IPS-NIHi7 (cell line): ENCODE measurements around the gene ACTN2.

ENCODE experiments used
- DNase-seq: peaks from one replicate; pipeline ENCODE4 v3.0.0; 2012; ENCODE audit warnings: mixed read lengths; ENCODE audit errors: extremely low spot score

The ACTN2 gene

GRCh38 chr1:236773919-236774318, 87.6 kb downstream of the ACTN2 start:
- DNase-seq = no peak

GRCh38 chr1:236774926-236775325, 88.6 kb downstream of the ACTN2 start:
- peak; percentile 66 for DNase-seq

GRCh38 chr1:236779312-236779711, 93.0 kb downstream of the ACTN2 start:
- DNase-seq = no peak

- DNase-seq = no peak
Observed at GRCh38 chr1:236785477-236785876, 99.2 kb downstream of the ACTN2 start.

- no peak for DNase-seq
Observed at GRCh38 chr1:236786453-236786852, 100.2 kb downstream of the ACTN2 start.

GRCh38 chr1:236794585-236795034, 108.3 kb downstream of the ACTN2 start:
- DNase-seq = no peak

- DNase-seq = peak; percentile 100
Observed at GRCh38 chr1:236795035-236795756, 108.9 kb downstream of the ACTN2 start, which contains the start of gene MTR. MTR (plus strand) TSS chr1:236795292; CDS start chr1:236795704, 412 bp downstream.

GRCh38 chr1:236795757-236796667, 109.7 kb downstream of the ACTN2 start:
- DNase-seq = no peak

GRCh38 chr1:236799001-236799400, 112.7 kb downstream of the ACTN2 start:
- no peak for DNase-seq

GRCh38 chr1:236800002-236800620, 113.8 kb downstream of the ACTN2 start:
- no peak for DNase-seq

GRCh38 chr1:236800623-236801022, 114.3 kb downstream of the ACTN2 start:
- no peak for DNase-seq

- no peak for DNase-seq
Observed at GRCh38 chr1:236802264-236802663, 116.0 kb downstream of the ACTN2 start.

- DNase-seq = no peak
Observed at GRCh38 chr1:236806634-236807033, 120.3 kb downstream of the ACTN2 start.

- no peak for DNase-seq
Observed at GRCh38 chr1:236808005-236808404, 121.7 kb downstream of the ACTN2 start.

- DNase-seq = no peak
Observed at GRCh38 chr1:236808564-236809130, 122.3 kb downstream of the ACTN2 start.

GRCh38 chr1:236809148-236809547, 122.8 kb downstream of the ACTN2 start:
- no peak for DNase-seq

GRCh38 chr1:236810018-236810417, 123.7 kb downstream of the ACTN2 start:
- DNase-seq = no peak

- no peak for DNase-seq
Observed at GRCh38 chr1:236812334-236813030, 126.2 kb downstream of the ACTN2 start.
